Measurements from ENCODE around the gene CCDC91.

DNA sequence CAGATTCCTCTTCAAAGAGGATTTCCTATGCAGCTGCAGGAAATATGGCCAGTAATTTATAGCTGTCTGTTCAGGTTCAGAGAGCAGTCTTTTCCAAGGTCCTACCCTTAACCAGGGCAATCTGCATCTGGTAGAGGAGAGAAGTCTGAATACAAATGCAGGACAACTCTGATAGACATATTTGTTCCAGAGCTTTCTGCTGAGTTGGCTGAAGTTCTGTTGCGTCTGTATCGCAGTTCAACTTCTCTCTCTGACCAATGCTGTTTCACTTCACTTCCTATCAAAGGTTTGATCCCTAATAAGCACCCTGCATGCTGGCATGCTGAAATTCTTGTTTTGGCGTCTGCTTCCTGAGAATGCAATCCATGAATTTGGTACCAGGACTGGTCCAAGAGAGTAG is 14.0 kb upstream of the CCDC91 start:
- TF ChIP-seq, protein P1, sequence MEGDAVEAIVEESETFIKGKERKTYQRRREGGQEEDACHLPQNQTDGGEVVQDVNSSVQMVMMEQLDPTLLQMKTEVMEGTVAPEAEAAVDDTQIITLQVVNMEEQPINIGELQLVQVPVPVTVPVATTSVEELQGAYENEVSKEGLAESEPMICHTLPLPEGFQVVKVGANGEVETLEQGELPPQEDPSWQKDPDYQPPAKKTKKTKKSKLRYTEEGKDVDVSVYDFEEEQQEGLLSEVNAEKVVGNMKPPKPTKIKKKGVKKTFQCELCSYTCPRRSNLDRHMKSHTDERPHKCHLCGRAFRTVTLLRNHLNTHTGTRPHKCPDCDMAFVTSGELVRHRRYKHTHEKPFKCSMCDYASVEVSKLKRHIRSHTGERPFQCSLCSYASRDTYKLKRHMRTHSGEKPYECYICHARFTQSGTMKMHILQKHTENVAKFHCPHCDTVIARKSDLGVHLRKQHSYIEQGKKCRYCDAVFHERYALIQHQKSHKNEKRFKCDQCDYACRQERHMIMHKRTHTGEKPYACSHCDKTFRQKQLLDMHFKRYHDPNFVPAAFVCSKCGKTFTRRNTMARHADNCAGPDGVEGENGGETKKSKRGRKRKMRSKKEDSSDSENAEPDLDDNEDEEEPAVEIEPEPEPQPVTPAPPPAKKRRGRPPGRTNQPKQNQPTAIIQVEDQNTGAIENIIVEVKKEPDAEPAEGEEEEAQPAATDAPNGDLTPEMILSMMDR (IDR thresholded peaks at IDR 0.05): no peak
- TF ChIP-seq POLR2AphosphoS5 (IDR thresholded peaks at IDR 0.05; ENCODE audit: insufficient read depth in 1 of 2, low read depth in 1 of 2) (no peak), POLR2A (IDR thresholded peaks at IDR 0.05) (no peak)

All from vagina (tissue), 2 donors.